ENCODE measurements around the gene ADGRG3.

ADGRG3 gene

DNA sequence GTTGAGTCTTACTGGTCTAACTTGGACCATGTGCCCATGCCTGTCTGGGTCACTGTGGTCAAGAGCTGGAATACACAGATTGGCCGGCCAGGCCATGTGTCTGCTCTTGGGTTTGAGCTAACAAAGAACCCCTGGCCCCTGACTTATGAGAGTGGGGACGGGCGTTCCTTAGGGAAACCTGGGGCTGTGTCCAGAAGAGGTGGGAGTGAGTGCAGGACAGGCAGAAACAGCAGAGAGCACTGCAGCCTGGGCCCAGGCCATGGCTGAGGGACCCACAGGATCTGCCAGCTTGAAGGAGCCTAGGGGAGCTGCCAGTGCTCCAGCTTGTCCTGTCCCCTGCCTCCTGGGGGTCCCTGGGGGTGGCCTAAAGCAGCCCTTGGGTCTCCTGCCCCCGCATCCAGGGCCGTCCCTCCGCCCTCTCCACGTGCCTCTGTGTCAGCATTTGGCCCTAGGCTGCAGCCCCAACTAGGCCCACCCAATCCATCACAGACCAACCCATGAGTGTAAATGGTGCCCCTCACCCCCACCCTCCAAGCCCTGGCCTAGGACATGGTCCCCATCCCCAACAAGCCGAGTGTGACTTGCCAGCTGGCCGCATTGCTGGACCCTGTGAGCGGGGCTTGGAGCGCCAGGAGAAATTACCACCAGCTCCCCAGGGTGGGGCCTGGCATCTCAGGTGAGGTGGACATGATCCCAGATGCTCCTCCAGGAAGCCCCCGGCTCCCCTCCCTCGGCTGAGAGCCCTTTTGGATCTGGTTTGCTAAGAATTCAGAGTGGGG lies 14.0 kb downstream of the ADGRG3 start:
- no peak for DNase-seq (ENCODE audit: low spot score)

DNA sequence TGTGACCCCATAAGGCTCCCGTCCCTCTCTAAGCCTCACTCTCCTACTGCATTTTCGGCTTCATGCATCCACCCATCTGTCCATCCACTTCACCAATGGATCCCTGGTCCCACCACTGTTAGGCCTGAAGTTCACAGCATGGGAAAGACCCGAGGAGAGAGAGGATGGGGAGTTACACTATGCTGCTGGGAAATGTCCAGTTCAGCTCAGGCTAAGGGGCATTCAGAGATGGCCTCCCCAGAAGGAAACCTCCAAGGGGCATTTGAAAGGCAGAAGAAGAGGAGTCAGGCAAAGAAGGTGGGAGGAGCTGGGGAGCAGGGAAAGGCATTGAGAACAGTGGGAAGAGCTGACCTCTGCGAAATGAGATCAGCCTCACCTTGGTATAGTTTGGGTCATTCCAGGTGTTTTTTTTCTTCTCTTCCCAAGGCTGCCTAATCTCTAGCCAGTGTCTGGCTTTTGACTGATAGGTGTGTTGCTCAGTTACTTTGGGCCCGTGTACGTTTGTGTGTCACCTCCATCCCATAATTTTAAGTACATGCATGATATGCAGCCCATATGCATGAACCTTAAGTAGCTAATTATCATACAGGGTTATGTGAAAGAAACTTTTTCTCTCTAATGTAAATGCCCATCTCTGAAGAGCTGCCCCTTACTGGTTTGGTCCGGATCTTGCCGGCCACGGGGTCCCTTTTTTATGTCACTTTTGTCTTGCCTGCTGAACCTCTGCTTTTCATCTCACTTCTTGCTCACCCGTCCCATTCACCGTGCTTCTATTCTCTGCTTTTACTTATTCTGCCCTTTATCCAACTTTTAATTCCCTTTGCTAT lies 14.9 kb downstream of the ADGRG3 start:
- no peak for DNase-seq (ENCODE audit: low spot score)

DNA sequence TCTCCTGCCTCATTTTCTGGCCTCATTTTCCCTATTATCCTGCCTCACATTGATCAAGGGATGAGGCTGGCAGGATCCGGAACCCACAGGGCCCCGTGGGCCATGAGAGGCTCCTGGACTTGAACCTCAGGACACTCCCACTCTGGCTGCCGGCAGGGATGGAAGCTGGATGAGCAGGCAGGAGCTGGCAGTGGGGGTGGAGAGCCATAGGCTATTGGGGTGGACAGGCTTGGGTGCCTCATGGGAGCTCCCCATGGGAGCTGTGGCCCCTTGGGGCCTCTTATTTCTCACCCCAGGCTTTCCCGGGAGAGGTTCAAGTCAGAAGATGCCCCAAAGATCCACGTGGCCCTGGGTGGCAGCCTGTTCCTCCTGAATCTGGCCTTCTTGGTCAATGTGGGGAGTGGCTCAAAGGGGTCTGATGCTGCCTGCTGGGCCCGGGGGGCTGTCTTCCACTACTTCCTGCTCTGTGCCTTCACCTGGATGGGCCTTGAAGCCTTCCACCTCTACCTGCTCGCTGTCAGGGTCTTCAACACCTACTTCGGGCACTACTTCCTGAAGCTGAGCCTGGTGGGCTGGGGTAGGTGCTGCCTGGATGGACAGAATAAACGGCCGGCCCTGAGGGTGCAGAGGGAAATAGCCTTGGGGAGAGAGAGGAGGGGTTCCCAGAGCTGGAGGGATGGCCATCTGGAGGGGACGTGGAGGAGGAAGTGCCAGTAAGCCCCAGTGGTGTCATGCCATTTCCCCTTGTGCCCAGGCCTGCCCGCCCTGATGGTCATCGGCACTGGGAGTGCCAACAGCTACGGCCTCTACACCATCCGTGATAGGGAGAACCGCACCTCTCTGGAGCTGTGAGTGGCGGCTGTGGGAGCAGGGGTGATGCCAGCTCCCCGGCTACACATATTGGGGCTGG lies 15.8 kb downstream of the ADGRG3 start:
- DNase-seq (ENCODE audit: low spot score): no peak

DNA sequence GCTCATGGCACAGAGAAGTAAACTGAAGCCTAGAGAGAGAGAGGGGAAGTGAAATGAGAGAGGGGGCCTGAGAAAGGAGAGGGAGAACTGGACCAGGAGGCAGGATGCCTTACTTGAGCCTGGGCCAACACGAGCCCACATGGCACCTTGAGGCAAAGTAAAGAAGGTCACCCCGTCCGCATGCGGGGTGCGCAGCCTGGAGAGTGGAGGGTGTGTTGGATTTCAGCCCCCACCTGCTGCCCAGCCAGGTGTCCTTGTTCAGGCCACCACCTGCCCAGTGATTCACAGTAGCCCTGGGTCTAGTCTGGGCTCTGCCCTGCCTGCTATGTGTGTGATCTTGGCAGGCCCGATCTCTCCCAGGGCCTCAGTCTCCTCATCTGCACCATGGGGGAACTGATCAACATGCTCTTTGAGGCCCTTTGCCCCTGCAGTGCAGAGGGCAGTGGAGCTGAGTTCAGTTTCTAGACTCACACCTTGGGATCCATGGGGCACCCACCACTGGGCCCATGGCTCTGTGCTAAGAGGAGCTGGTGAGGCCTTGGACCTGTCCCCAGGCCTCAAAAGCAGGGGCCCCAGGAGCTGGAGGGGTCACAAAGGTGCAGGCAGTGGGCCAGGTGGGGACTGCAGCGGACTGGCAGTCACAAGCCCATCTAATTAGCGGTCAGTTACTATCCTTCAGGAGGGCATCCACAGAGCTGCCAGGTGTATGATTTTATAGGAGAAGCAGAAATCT lies 16.7 kb downstream of the ADGRG3 start:
- no peak for DNase-seq (ENCODE audit: low spot score)

DNA sequence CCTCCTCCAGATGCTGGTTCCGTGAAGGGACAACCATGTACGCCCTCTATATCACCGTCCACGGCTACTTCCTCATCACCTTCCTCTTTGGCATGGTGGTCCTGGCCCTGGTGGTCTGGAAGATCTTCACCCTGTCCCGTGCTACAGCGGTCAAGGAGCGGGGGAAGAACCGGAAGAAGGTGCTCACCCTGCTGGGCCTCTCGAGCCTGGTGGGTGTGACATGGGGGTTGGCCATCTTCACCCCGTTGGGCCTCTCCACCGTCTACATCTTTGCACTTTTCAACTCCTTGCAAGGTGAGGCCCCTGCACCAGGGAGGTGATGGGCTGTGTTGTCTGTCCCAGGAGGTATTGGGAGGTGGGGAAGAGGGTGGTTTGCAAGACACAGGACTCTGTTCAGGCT lies 17.5 kb downstream of the ADGRG3 start:
- no peak for DNase-seq (ENCODE audit: low spot score)

DNA sequence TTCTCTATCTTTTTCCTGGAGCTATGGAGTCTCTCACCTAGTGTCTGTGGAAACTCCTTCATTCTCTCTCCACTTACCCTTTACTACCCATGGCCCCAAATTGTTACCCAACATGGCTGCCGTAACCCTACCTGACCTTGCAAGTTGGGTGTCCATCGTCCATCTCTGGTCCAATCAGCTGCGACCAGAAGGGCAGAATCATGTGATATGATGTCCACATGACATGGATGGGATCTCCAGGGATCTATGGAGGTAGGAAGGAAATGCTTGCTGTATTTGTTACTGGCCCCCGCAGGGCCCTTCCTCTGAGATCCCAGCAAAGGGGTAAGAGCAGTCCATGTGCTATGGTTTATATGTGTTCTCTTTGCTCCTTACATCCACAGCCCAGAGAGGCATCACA lies 18.5 kb downstream of the ADGRG3 start:
- DNase-seq (ENCODE audit: low spot score): no peak

DNA sequence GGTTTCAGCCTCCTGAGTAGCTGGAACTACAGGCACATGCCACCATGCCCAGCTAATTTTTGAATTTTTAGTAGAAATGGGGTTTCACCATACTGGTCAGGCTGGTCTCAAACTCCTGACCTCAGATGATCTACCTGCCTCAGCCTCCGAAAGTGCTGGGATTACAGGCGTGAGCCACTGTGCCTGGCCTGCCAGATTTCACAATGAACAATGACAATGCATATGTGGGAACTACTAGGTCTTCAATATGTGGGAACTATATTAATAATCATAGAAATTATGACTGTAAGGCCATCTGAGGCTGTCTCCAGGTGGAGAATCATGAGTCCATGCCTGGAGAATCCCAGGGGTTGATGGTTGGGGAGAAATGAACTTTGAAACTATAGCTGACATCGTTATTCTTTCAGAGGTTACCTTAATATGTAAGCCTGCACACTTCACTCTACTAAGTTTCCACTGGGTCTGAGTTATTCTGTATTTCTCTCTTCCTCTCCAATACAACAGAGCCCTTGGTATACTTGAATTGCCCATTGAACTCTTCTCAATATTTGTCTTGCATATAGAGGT lies 19.3 kb downstream of the ADGRG3 start:
- no peak for DNase-seq (ENCODE audit: low spot score)

DNA sequence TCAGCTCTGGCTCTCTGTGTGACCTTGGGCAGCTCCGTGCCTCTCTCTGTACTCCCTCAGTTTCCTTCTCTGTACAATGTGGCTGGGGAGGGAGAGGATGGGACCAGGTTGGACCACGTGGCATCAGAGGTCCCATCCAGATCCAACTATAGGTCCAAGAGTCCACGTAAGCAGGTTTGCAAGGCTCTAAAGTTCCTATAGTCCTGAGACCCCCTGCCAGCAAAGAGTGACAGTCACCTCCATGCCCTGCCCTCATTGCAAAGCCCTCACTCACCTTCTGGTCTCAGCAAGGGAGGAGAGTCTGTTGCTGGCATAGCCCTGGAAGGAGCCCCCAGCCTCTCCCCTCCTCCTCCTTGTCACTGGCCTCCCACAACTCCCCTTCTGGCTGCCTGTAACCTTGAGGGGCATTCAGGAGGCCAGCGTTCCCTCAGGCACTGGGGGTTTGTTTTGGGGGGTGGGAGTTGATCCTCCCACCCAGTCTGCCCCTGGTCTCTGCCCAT lies 20.4 kb downstream of the ADGRG3 start:
- DNase-seq (ENCODE audit: low spot score): no peak

DNA sequence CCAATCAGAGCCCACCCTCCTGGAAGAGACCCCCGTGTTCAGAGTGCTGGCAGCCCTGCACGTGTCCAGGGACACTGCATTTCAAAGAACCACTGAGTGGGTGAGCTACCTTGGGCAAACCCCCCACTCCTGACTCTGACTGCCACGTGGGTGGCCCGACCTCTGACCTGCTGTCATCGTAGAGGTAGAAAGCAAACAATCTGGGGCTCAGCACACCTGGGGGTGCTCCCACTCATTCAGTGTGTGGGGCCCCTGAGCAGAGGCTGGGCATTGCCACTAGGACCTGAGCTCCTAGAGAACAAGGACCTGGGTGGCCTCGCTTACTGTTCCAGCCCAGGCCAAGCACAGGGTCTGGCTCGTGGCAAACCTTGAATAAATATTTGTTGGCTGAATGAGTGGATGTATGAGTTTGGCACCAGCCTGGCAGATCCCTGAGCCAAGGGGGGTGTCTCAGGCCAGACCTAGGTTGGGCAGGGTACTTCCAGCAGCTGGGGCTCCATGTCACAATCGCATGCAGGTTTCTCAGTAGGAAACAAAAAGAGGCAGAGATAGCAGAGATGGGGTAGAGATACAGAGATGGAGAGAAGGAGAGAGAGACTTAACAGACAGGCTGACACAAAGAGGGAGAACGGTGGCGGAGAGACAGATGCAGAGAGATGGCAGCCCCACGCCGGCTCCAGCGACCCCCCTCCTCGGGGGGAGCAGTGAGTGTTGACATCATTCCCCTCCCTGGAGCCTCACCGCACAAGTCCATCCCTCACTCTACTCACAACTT lies 21.1 kb downstream of the ADGRG3 start:
- DNase-seq (ENCODE audit: low spot score): no peak

DNA sequence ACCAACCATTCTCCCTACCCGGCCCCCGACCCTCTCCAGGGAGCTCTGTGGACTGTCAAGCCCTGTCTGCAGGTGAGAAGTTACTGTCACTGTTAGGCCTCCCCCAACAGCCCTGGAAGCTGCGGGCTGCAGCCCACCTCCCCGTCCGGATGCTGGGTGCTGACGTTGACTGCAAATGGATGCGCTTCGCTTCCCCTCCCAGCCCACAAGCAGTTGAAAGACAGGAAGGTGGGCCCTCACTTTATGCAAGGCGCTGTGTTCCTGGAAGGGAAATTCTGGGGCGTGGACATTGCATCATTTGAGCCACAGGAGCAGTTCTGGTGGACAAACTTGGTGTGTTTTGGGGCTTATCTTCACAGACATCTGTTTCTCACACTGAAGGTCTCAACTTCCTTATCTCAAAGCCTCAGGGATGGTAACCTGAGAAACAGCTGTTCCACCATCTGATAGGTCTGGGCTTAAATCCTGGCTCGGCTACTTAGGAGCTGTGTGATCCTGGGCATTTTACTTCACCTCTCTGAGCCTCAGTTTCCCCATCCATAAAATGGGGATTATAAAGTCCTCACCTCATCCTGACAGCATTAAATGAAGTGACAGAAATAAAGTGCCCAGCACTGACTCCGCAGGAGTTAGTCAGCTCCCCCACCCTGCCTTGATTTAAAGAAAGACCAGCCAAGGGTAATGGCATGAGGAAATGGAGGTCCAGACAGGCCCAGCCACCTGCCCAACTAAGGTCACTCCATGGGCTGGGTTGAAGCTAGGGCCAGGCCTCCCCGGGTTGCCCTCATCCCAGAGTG lies 21.9 kb downstream of the ADGRG3 start:
- DNase-seq (ENCODE audit: low spot score): no peak

DNA sequence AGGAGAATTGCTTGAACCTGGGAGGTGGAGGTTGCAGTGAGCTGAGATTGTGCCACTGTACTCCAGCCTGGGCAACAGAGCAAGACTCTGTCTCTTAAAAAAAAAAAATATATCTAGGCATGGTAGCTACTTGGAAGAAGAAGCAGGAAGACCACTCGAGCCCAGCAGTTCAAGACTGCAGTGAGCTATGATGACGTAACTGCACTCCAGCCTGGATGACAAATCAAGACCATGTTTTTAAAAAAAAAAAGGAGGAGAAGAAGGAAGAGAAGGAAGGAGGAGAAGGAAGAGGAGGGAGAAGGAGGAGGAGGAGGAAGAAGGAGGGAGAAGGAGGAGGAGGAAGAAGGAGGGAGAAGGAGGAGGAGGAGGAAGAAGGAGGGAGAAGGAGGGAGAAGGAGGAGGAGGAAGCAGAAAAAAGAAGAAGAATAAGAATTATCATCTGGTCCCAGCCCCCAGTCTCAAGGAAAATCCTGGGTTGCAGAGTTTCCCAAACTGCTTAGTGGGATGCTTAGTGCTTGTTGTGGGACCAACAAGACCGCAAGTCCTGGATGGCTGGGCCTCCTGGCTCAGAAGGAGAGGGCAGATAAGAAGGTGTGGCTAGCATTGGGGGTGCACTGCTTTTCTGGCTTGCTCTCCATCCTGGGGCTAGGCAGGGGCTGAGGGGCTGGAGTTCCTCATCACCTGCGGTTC lies 22.8 kb downstream of the ADGRG3 start:
- DNase-seq (ENCODE audit: low spot score): no peak

DNA sequence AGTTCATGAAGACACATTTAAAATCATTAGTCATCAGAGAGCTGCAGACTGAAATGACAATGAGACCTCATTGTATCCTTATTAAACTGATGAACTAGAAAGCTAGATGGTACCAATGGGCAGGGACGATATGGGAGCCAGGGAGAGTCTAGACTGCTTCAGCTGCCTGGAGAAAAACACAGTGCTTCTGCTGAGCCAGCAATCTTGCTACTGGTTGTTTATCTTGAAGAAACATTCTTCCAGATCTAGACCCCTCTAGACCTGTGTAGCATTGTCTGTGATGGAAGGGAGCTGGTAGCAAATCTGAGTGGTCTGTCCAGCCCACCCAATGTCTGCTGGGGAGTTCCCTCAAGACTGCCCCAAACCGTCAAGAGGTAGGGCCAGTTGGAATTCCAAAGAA lies 24.5 kb downstream of the ADGRG3 start:
- no peak for DNase-seq (ENCODE audit: low spot score)

DNA sequence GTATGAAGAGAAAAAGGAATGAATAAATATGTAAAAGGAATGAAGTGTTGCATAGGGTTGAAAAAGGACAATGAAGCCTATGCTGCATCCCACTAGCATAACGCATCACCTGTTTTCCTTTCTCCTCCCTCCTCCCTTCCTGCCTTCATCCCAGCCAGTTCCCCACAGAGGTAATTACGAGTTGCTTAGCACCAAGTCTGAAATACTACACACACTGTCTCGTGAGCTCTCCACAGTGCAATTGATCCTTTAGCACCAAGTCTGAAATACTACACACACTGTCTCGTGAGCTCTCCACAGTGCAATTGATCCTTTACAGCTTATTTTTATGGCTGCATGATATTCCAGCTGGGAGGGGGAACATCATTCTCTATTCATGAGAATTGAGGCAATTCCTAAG lies 25.4 kb downstream of the ADGRG3 start:
- no peak for DNase-seq (ENCODE audit: low spot score)

DNA sequence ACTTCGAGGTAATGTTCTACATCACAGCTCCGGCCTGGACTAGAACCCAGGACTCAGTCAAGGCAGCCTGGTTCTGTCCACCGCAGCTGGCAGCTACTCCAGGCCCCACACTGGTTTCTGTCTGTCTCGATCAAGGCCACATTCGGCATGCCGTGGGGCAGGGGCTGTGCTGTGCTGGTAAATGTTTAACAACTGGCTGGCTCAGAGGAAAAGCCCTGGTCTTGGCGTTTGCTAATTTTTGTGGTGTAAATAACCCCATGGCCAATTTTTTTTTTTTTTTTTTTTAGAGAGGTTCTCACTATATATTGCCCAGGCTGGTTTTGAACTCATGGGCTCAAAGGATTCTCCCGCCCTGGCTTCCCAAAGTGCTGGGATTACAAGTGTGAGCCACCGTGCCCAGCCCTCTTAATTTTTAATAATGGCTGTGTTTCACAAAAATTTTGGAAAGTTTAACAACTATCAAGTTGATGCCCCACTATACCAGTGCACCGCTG lies 26.2 kb downstream of the ADGRG3 start:
- DNase-seq (ENCODE audit: low spot score): no peak

DNA sequence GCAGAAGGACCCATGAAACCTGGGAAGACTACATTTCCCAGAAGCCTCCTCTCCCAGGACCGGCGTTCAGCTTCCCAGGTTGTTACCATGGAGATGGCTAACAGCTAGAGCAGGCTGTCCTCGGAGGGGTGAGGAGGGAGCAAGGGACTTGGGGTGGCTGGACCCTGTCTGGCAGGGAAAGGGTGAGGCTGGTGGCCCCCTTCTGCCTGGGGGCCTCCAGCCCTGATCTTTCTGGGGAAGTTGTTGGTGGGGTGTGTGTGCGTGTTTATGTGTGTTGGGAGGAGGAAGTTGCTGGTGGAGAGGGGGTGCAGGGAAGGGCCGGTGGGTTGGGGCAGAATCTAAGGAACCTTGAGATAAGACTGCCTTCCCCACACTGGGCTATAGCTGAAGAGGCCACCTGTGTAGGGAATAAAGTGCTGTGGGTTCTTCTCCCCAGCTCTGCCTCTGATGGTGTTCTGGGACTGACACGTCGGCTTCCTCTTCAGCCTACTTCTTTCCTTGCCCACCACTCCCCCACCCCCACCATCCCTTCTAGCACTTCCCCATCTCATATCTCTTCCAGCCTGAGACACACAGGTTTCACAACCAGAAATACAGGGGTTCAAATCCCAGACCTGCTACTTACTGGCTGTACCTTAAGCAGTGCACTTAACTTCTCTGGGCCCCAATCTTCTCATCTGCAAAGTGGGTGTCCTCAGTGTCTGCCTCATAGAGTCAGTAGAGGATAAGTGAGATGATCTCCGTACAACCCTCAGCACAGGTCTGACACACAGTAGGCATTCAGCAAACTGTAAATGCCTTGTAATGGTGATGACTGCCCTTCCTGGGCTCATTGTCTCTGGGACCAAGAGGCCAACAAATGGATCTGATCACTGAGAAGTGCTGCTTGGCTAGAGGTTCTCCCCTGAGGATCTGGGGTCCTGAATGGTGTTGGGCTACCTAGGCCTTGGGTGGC lies 26.9 kb downstream of the ADGRG3 start, which contains the start of gene DRC7:
Gene DRC7 (plus strand): TSS at position 82 of the 955 bp plus-strand sequence. CDS start 3,144 bp downstream, outside the sequence.
- no peak for DNase-seq (ENCODE audit: low spot score)

DNA sequence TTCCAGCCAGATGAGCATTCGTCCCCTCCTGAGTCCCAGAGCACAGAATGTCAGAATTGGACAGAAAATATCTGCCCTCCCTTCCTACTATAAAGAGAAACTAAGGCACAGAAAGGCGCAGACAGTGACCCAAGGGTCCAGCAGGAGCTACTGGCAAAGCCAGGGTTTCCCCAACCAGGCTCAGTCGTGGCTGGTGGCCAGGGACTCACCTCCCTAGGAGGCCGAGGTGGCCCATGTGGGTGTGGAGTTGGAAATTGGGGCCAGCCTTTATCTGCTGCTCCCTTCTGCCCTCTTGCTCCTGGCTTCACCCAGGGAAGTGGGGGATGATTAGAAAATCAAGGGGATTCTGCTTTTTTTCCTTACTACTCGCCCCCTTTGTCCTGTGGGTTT lies 27.6 kb downstream of the ADGRG3 start:
- no peak for DNase-seq (ENCODE audit: low spot score)

DNA sequence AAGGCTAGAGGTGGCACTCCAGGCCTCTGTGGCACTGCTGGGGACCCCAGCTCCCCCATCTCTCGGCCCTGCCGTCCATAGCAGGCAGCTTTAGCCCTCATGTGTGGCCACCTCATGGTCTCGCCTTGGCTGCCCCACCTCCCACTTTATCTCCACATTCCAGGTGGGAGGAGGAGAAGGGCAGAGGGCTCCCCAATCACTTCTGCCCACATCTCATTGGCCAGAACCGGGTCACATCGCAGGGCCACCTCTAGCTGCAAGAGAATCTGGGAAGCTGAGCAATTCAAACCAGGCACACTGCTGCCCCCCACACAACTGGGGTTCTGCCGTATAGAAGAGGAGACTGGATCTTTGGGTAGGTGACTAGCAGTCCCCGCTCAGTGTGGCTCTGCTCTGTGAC lies 28.1 kb downstream of the ADGRG3 start:
- no peak for DNase-seq (ENCODE audit: low spot score)

All from GM03348 (cell line).